SK-N-SH (cell line): ENCODE data around the gene C4orf50. TPM values are rescaled to one million over a fixed set of nuclear protein-coding genes. Genes with fewer than 3 reads are reported as not detected.

Experiments used
- CTCF ChIA-PET: fragments of 300-600, 350-600 bp; formaldehyde crosslinking; extraction: SDS; loops from one replicate; lab custom pipeline; 2021; lab: Yijun Ruan, JAX
- POLR2A ChIA-PET: fragments of 350-600 bp; sonication (Branson Sonifier 250); formaldehyde crosslinking; extraction: SDS; loops from one replicate; lab custom pipeline; 2020; ENCODE audit warnings: antibody characterized with exemption, inconsistent platforms; lab: Yijun Ruan, JAX
- DNase-seq: peaks from one replicate; pipeline ENCODE4 v3.0.0; 2012
- H2AFZ ChIP-seq: fragments of 200-600 bp; sonication (generic); 2 replicates; pipeline ENCODE4 v1.8.1; 2016; ENCODE audit warnings: antibody characterized with exemption, mild to moderate bottlenecking, low read depth
- H3F3A ChIP-seq: fragments of 200-600 bp; sonication (generic); replicated peaks from 2 replicates; pipeline ENCODE3; 2016; ENCODE audit warnings: antibody characterized with exemption, mild to moderate bottlenecking; ENCODE audit not compliant: insufficient read depth
- H3K27ac ChIP-seq, 2 experiments: fragments of 200-500 bp in 1 of 2; fragments of 200-600 bp in 1 of 2; sonication (Bioruptor generic) in 1 of 2; sonication (generic), shearing (Covaris generic) in 1 of 2; 2 replicates each; pipeline versions ENCODE4 v1.5.1 to v1.6.1; 2014 to 2016; ENCODE audit warnings: low read depth in 2 of 2, inconsistent platforms in 1 of 2, low read length in 1 of 2, mild to moderate bottlenecking in 1 of 2, mixed read lengths in 1 of 2
- H3K27me3 ChIP-seq: fragments of 200-600 bp; sonication (generic), shearing (Covaris generic); 2 replicates; pipeline ENCODE4 v1.6.1; 2016; ENCODE audit warnings: mixed run types; ENCODE audit not compliant: insufficient read depth
- H3K36me3 ChIP-seq, 2 experiments: fragments of 200-500 bp in 1 of 2; fragments of 200-600 bp in 1 of 2; sonication (Bioruptor generic) in 1 of 2; sonication (generic) in 1 of 2; replicated peaks in 1 of 2; 2 replicates each; pipeline versions ENCODE3 to v1.5.1; 2014 to 2016; ENCODE audit warnings: low read length in 1 of 2, mild to moderate bottlenecking in 1 of 2; ENCODE audit not compliant: insufficient read depth in 2 of 2, control insufficient read depth in 1 of 2
- H3K4me1 ChIP-seq, 2 experiments: fragments of 200-500 bp in 1 of 2; fragments of 200-600 bp in 1 of 2; sonication (Bioruptor generic) in 1 of 2; sonication (generic), shearing (Covaris generic) in 1 of 2; 2 replicates each; pipeline versions ENCODE4 v1.5.1 to v1.6.1; 2014 to 2016; ENCODE audit warnings: low read depth in 1 of 2, low read length in 1 of 2, mixed run types in 1 of 2; ENCODE audit not compliant: insufficient read depth in 2 of 2, control insufficient read depth in 1 of 2
- H3K4me2 ChIP-seq: fragments of 200-600 bp; sonication (generic), shearing (Covaris generic); 2 replicates; pipeline ENCODE4 v1.6.1; 2017; ENCODE audit warnings: mixed run types
- H3K4me3 ChIP-seq, 2 experiments: fragments of 200-500 bp in 1 of 2; fragments of 200-600 bp in 1 of 2; sonication (Bioruptor generic) in 1 of 2; sonication (generic), shearing (Covaris generic) in 1 of 2; 2 replicates each; pipeline versions ENCODE4 v1.5.1 to v1.8.1; 2014 to 2016; ENCODE audit warnings: low read depth in 2 of 2, inconsistent platforms in 1 of 2, low read length in 1 of 2, mild to moderate bottlenecking in 1 of 2, mixed read lengths in 1 of 2, moderate library complexity in 1 of 2
- H3K79me2 ChIP-seq: fragments of 200-600 bp; sonication (generic); 2 replicates; pipeline ENCODE4 v1.8.1; 2017; ENCODE audit warnings: mild to moderate bottlenecking; ENCODE audit not compliant: insufficient read depth
- H3K9ac ChIP-seq: fragments of 200-600 bp; sonication (generic); 2 replicates; pipeline ENCODE4 v1.6.1; 2017; ENCODE audit warnings: mixed run types
- H3K9me2 ChIP-seq: fragments of 200-600 bp; sonication (generic); 2 replicates; pipeline ENCODE4 v1.6.1; 2017; ENCODE audit warnings: mixed run types
- H3K9me3 ChIP-seq: fragments of 200-600 bp; sonication (generic); 2 replicates; pipeline ENCODE4 v1.6.1; 2017; ENCODE audit warnings: mixed run types, mild to moderate bottlenecking, moderate library complexity
- H4K20me1 ChIP-seq: fragments of 200-600 bp; sonication (generic); 2 replicates; pipeline ENCODE4 v1.6.1; 2017; ENCODE audit warnings: mild to moderate bottlenecking, mixed run types; ENCODE audit not compliant: insufficient read depth
- EZH2phosphoT487 ChIP-seq: fragments of 200-600 bp; sonication (generic); IDR thresholded peaks from 2 replicates; pipeline ENCODE4 v1.6.1; 2017; ENCODE audit warnings: low read depth, mixed run types, mild to moderate bottlenecking, antibody characterized with exemption, moderate library complexity, borderline replicate concordance
- GATA2 ChIP-seq: sonication (generic); formaldehyde crosslinking; IDR thresholded peaks from 2 replicates; pipeline ENCODE4 v1.5.0; 2020; ENCODE audit warnings: mild to moderate bottlenecking, missing genetic modification reagents
- JUND ChIP-seq: IDR thresholded peaks from 2 replicates; pipeline ENCODE4 v1.4.0; 2012
- TAF1 ChIP-seq: IDR thresholded peaks from 2 replicates; pipeline ENCODE4 v1.6.1; 2012; ENCODE audit warnings: low read depth, mild to moderate bottlenecking, low read length, moderate library complexity, borderline replicate concordance
- WGBS: methylation state at CpG from one replicate; pipeline ENCODE4 v1.1.6; 2017; ENCODE audit warnings: low lambda C conversion rate; 5-methylcytosine and 5-hydroxymethylcytosine counted together
- polyA plus RNA-seq, 3 experiments: library from polyadenylated mRNA; depleted of rRNA; stranded (reverse); fragments of >200 nt; gene quantifications; 2 replicates each; pipeline ENCODE4 v1.2.3, GENCODE V29; 2012
- TF ChIP-seq, protein P1 (sequence below): IDR thresholded peaks from 2 replicates; pipeline ENCODE4 v1.6.1; 2012; ENCODE audit warnings: mild to moderate bottlenecking, low read depth, low read length, moderate library complexity

Gene C4orf50
- polyA plus RNA-seq, 1 of the 3 experiments (the other 2 are of a cell fraction), result under 0.01 TPM

- 0 out of 2 replicates have a peak, but pooled peaks have one; percentile 10 for TF ChIP-seq GATA2
- TF ChIP-seq JUND, result no peak
- TF ChIP-seq TAF1, result no peak
- Histone ChIP-seq H3F3A (no peaks in the 10 kb centered on the region), H3K9me2 (no peaks in the 10 kb centered on the region), H3K9me3 (no peaks in the 10 kb centered on the region), H3K27me3 (no peaks in the 10 kb centered on the region), H3K36me3 (no peaks in the 10 kb centered on the region), H3K79me2 (no peaks in the 10 kb centered on the region), H3K9ac (no peak overlapping the region), H3K4me3 (no peak overlapping the region), H4K20me1 (no peaks in the 10 kb centered on the region), H2AFZ (no peak overlapping the region), H3K27ac (no peak overlapping the region), H3K4me2 (no peak overlapping the region), H3K4me1 (peaks cover 3 to 4% of the 10 kb centered on the region in 2 experiments; a peak in 2 of 4 replicates)
- WGBS, result 42% methylated on average over 10 of the region's 10 CpGs
- ChIA-PET POLR2A (no interaction called here), CTCF (interaction anchor here (0.6 kb wide), 1 partner anchor 119 kb away, joined by 3 read pairs; no protein-coding TSS in a partner anchor)
- DNase-seq, result no peak
These were observed 151.1 kb downstream of the C4orf50 start for GRCh38 chr4:5866841-5867813.

- Histone ChIP-seq H3K9me3 (no peaks in the 10 kb centered on the region), H3K36me3 (no peaks in the 10 kb centered on the region), H4K20me1 (no peaks in the 10 kb centered on the region), H3K79me2 (no peaks in the 10 kb centered on the region), H3K27ac (no peak overlapping the region), H3K4me3 (no peak overlapping the region), H3K4me1 (peaks cover 3 to 4% of the 10 kb centered on the region in 2 experiments; a peak in 2 of 4 replicates), H3K9me2 (no peaks in the 10 kb centered on the region), H3F3A (no peaks in the 10 kb centered on the region), H3K9ac (no peak overlapping the region), H3K4me2 (no peak overlapping the region), H3K27me3 (no peaks in the 10 kb centered on the region), H2AFZ (no peak overlapping the region)
- ChIA-PET POLR2A (no interaction called here), CTCF (no interaction called here)
- DNase-seq, result no peak
- 34% methylated on average over 7 of the region's 12 CpGs for WGBS
- TF ChIP-seq EZH2phosphoT487, result no peak
- TF ChIP-seq, protein P1, sequence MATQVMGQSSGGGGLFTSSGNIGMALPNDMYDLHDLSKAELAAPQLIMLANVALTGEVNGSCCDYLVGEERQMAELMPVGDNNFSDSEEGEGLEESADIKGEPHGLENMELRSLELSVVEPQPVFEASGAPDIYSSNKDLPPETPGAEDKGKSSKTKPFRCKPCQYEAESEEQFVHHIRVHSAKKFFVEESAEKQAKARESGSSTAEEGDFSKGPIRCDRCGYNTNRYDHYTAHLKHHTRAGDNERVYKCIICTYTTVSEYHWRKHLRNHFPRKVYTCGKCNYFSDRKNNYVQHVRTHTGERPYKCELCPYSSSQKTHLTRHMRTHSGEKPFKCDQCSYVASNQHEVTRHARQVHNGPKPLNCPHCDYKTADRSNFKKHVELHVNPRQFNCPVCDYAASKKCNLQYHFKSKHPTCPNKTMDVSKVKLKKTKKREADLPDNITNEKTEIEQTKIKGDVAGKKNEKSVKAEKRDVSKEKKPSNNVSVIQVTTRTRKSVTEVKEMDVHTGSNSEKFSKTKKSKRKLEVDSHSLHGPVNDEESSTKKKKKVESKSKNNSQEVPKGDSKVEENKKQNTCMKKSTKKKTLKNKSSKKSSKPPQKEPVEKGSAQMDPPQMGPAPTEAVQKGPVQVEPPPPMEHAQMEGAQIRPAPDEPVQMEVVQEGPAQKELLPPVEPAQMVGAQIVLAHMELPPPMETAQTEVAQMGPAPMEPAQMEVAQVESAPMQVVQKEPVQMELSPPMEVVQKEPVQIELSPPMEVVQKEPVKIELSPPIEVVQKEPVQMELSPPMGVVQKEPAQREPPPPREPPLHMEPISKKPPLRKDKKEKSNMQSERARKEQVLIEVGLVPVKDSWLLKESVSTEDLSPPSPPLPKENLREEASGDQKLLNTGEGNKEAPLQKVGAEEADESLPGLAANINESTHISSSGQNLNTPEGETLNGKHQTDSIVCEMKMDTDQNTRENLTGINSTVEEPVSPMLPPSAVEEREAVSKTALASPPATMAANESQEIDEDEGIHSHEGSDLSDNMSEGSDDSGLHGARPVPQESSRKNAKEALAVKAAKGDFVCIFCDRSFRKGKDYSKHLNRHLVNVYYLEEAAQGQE, result no peak
These were observed 152.2 kb downstream of the C4orf50 start for GRCh38 chr4:5865896-5866599.
